HG03025 (cell line): ENCODE data around the gene COIL.
"Not testable (repeated sequence)": the region's sequence is repeated elsewhere in the genome, so short reads cannot be mapped to it uniquely, and the experiment has no call there.

ENCODE experiments used
- ATAC-seq: cut with Tn5 transposase; IDR thresholded peaks from one replicate; pipeline ENCODE4 v1.9.1; 2021; ENCODE audit warnings: mild to moderate bottlenecking, moderate library complexity; ENCODE audit not compliant: unreplicated experiment, low FRiP score

The COIL gene

GRCh38 chr17:56979091-56979480 lies 18.2 kb upstream of the COIL start:
- ATAC-seq, result no peak

GRCh38 chr17:56978441-56979090 lies 17.7 kb upstream of the COIL start:
- ATAC-seq, result no peak

- ATAC-seq, result peak; percentile 45
Observed at GRCh38 chr17:56977673-56978395, 17.0 kb upstream of the COIL start, which contains the start of gene SCPEP1. Gene SCPEP1, plus strand, starts transcription at chr17:56978131. Its CDS starts 29 bp downstream, at chr17:56978160.

- no peak for ATAC-seq
Observed at GRCh38 chr17:56976941-56977608, 16.2 kb upstream of the COIL start.

- ATAC-seq, result no peak
Observed at GRCh38 chr17:56975656-56976055, 14.8 kb upstream of the COIL start.

- ATAC-seq, result no peak
Observed at GRCh38 chr17:56974055-56974454, 13.2 kb upstream of the COIL start.

- ATAC-seq, result no peak
Observed at GRCh38 chr17:56973520-56973919, 12.7 kb upstream of the COIL start.

GRCh38 chr17:56972111-56972730 lies 11.4 kb upstream of the COIL start:
- ATAC-seq, result no peak

GRCh38 chr17:56970974-56971373 lies 10.1 kb upstream of the COIL start:
- ATAC-seq, result no peak

GRCh38 chr17:56966338-56966737 lies 5.5 kb upstream of the COIL start:
- ATAC-seq, result no peak

GRCh38 chr17:56965681-56966080 lies 4.8 kb upstream of the COIL start:
- not testable (repeated sequence) for ATAC-seq

GRCh38 chr17:56965241-56965640 lies 4.4 kb upstream of the COIL start:
- not testable (repeated sequence) for ATAC-seq

GRCh38 chr17:56956992-56957391 lies 3.9 kb downstream of the COIL start:
- ATAC-seq, result no peak

- ATAC-seq, result no peak
Observed at GRCh38 chr17:56949595-56949994, 11.3 kb downstream of the COIL start.

- no peak for ATAC-seq
Observed at GRCh38 chr17:56948491-56948890, 12.4 kb downstream of the COIL start.

- ATAC-seq, result no peak
Observed at GRCh38 chr17:56947741-56948140, 13.1 kb downstream of the COIL start.

GRCh38 chr17:56945938-56946505 lies 14.8 kb downstream of the COIL start:
- ATAC-seq, result no peak

- no peak for ATAC-seq
Observed at GRCh38 chr17:56943505-56944125, 17.2 kb downstream of the COIL start.

- no peak for ATAC-seq
Observed at GRCh38 chr17:56939869-56940484, 20.9 kb downstream of the COIL start.

- ATAC-seq, result not testable (repeated sequence)
Observed at GRCh38 chr17:56938206-56938605, 22.6 kb downstream of the COIL start.
